B cell (primary cell): Measurements from ENCODE around the gene HOXA3. TPM values are rescaled to one million over a fixed set of nuclear protein-coding genes. Genes with fewer than 3 reads are reported as not detected.

Experiments used
- ATAC-seq: fragments of 200-7000 bp; cut with Tn5 transposase; one replicate; pipeline ENCODE4 v1.10.0; 2021; ENCODE audit warnings: low read depth, mild to moderate bottlenecking, moderate number of reproducible peaks, moderate library complexity
- CTCF ChIA-PET: fragments of 350-600 bp; sonication (Branson Sonifier 250); formaldehyde crosslinking; loops from one replicate; lab custom pipeline; 2021; ENCODE audit warnings: antibody characterized with exemption, inconsistent platforms; lab: Charles Lee
- POLR2A ChIA-PET: fragments of 350-600 bp; sonication (Branson Sonifier 250); formaldehyde crosslinking; loops from one replicate; lab custom pipeline; 2021; ENCODE audit warnings: antibody characterized with exemption; lab: Charles Lee
- DNase-seq: peaks from one replicate; pipeline ENCODE4 v3.0.0; 2013
- H2AFZ ChIP-seq: 2 replicates; pipeline ENCODE4 v1.6.1; 2012; ENCODE audit warnings: mild to moderate bottlenecking, low read depth, low read length; ENCODE audit not compliant: insufficient read depth, poor library complexity, severe bottlenecking
- H3K27ac ChIP-seq, 2 donors: 1 replicate in 1 of 2; 2 replicates in 1 of 2; pipeline ENCODE4 v1.5.1; 2012 to 2013; ENCODE audit warnings: low read length in 2 of 2, mild to moderate bottlenecking in 2 of 2, moderate library complexity in 1 of 2
- H3K27me3 ChIP-seq, 4 experiments: fragments of 200-600 bp in 1 of 4; sonication (generic) in 1 of 4; replicated peaks in 1 of 4; 1 replicate in 2 of 4; 2 replicates in 2 of 4; pipeline versions ENCODE4 v1.6.1 to v1.7.0; 2013 to 2016; ENCODE audit warnings: low read length in 3 of 4, mild to moderate bottlenecking in 2 of 4, mixed read lengths in 1 of 4, moderate library complexity in 1 of 4; ENCODE audit not compliant: insufficient read depth in 4 of 4, control insufficient read depth in 3 of 4; ENCODE audit errors: control extremely low read depth in 1 of 4
- H3K36me3 ChIP-seq, 2 experiments: replicated peaks in 1 of 2; 1 replicate in 1 of 2; 2 replicates in 1 of 2; pipeline versions ENCODE4 v1.6.1 to v1.7.1; 2013; ENCODE audit warnings: low read length in 1 of 2; ENCODE audit not compliant: insufficient read depth in 2 of 2, control insufficient read depth in 1 of 2; ENCODE audit errors: control extremely low read depth in 1 of 2, extremely low read depth in 1 of 2
- H3K4me1 ChIP-seq, 2 donors: fragments of 200-600 bp in 1 of 2; sonication (generic) in 1 of 2; 1 replicate in 1 of 2; 2 replicates in 1 of 2; pipeline versions ENCODE4 v1.5.1 to v1.6.1; 2013 to 2017; ENCODE audit warnings: low read length in 2 of 2; ENCODE audit not compliant: control insufficient read depth in 2 of 2, insufficient read depth in 2 of 2
- H3K4me2 ChIP-seq: replicated peaks from 2 replicates; pipeline ENCODE3; 2012; ENCODE audit warnings: mild to moderate bottlenecking, low read depth, low read length; ENCODE audit not compliant: poor library complexity, severe bottlenecking
- H3K4me3 ChIP-seq, 5 experiments: fragments of 200-600 bp in 1 of 5; sonication (generic) in 1 of 5; 1 replicate in 3 of 5; 2 replicates in 2 of 5; pipeline versions ENCODE4 v1.5.1 to v1.7.0; 2011 to 2016; ENCODE audit warnings: low read length in 4 of 5, mild to moderate bottlenecking in 4 of 5, low read depth in 2 of 5, control low read depth in 1 of 5, moderate library complexity in 1 of 5; ENCODE audit not compliant: insufficient read depth in 1 of 5; ENCODE audit errors: control extremely low read depth in 1 of 5, extremely low read depth in 1 of 5
- H3K79me2 ChIP-seq: fragments of 200-600 bp; sonication (generic); one replicate; pipeline ENCODE4 v1.6.0; 2016; ENCODE audit warnings: low read length; ENCODE audit not compliant: control insufficient read depth, insufficient read depth
- H3K9ac ChIP-seq: fragments of 200-600 bp; sonication (generic); 2 replicates; pipeline ENCODE4 v1.6.1; 2017; ENCODE audit warnings: mild to moderate bottlenecking, low read length, moderate library complexity
- H3K9me3 ChIP-seq, 3 donors: one replicate each; pipeline versions ENCODE4 v1.6.1 to v1.7.1; 2013; ENCODE audit warnings: low read length in 2 of 3; ENCODE audit not compliant: control insufficient read depth in 2 of 3, insufficient read depth in 1 of 3; ENCODE audit errors: control extremely low read depth in 1 of 3
- H4K20me1 ChIP-seq: 2 replicates; pipeline ENCODE4 v1.6.0; 2012; ENCODE audit warnings: mild to moderate bottlenecking, low read length; ENCODE audit not compliant: insufficient read depth, control insufficient read depth, poor library complexity, severe bottlenecking
- H3K27ac Mint-ChIP-seq: one replicate; pipeline ENCODE4 v1.8.0; 2021; ENCODE audit warnings: mixed read lengths
- H3K27me3 Mint-ChIP-seq: one replicate; pipeline ENCODE4 v1.8.0; 2021; ENCODE audit warnings: mixed read lengths
- H3K4me1 Mint-ChIP-seq: one replicate; pipeline ENCODE4 v1.8.0; 2021; ENCODE audit warnings: mixed read lengths
- H3K4me3 Mint-ChIP-seq: one replicate; pipeline ENCODE4 v1.8.0; 2021; ENCODE audit warnings: mixed read lengths
- H3K9me3 Mint-ChIP-seq: one replicate; pipeline ENCODE4 v1.8.0; 2022; ENCODE audit warnings: mixed read lengths; ENCODE audit not compliant: insufficient read depth
- CTCF ChIP-seq: fragments of 200-600 bp; IDR thresholded peaks from one replicate; pipeline ENCODE4 v1.8.0; 2022; ENCODE audit warnings: antibody characterized with exemption, mild to moderate bottlenecking
- EZH2 ChIP-seq: IDR thresholded peaks from 2 replicates; pipeline ENCODE4 v1.6.1; 2012; ENCODE audit warnings: borderline replicate concordance, low read depth, mild to moderate bottlenecking, moderate library complexity, low read length; ENCODE audit not compliant: insufficient read depth, poor library complexity, severe bottlenecking
- WGBS: methylation state at CpG from one replicate; pipeline ENCODE4 v1.1.5; 2013; ENCODE audit warnings: missing lambda C conversion rate; ENCODE audit not compliant: insufficient coverage; 5-methylcytosine and 5-hydroxymethylcytosine counted together
- intact Hi-C: fragments of 100-400 bp; cut with micrococcal nuclease; formaldehyde crosslinking; loops from one replicate; pipeline ENCODE4 v1.10.0; 2022
- polyA plus RNA-seq: library from polyadenylated mRNA; depleted of rRNA; stranded (reverse); fragments of >200 nt; gene quantifications from 2 replicates; pipeline ENCODE4 v1.2.3, GENCODE V29; 2012
- total RNA-seq, 2 donors: library from RNA; stranded (reverse); fragments of 120-200 nt in 1 of 2; gene quantifications; 1 replicate in 1 of 2; 2 replicates in 1 of 2; pipeline versions ENCODE4 v1.2.3 to v1.2.4, GENCODE V29; 2013 to 2022

The HOXA3 gene
- total and polyA plus RNA-seq, 2 donors (not counting 1 experiment from before 2014, with no cell fraction given): 0.07 TPM; not detected in 1

GRCh38 chr7:27113991-27114769 lies 38.2 kb downstream of the HOXA3 start:
- H3K4me1 ChIP-seq: no peaks in the 10 kb centered on the region
- peaks cover 0 to 5% (median 0%) of the 10 kb centered on the region in 3 donors for H3K9me3 ChIP-seq
- H3K4me1 Mint-ChIP-seq: no peaks in the 10 kb centered on the region
- H2AFZ ChIP-seq: no peak overlapping the region
- no peaks in the 10 kb centered on the region for H4K20me1 ChIP-seq
- no peak overlapping the region for H3K27ac Mint-ChIP-seq
- intact Hi-C loops: no loop called here
- H3K4me2 ChIP-seq: no peak overlapping the region
- no peaks in the 10 kb centered on the region for H3K9me3 Mint-ChIP-seq
- peaks cover 0 to 7% (median 0%) of the 10 kb centered on the region in 4 experiments for H3K27me3 ChIP-seq
- no peaks in the 10 kb centered on the region for H3K36me3 ChIP-seq
- TF ChIP-seq CTCF: no peak
- TF ChIP-seq EZH2: no peak
- no peak for ATAC-seq
- no peak overlapping the region for H3K9ac ChIP-seq
- WGBS: 93% methylated on average over 3 of the region's 26 CpGs
- CTCF ChIA-PET: no interaction called here
- no peak overlapping the region for H3K4me3 ChIP-seq
- POLR2A ChIA-PET: interaction anchor here (0.6 kb wide), 1 partner anchor 78 kb away, joined by 4 read pairs; no protein-coding TSS in a partner anchor
- H3K27ac ChIP-seq: no peak overlapping the region
- no peak overlapping the region for H3K4me3 Mint-ChIP-seq
- peaks cover 15% of the 10 kb centered on the region for H3K27me3 Mint-ChIP-seq
- no peaks in the 10 kb centered on the region for H3K79me2 ChIP-seq
- no peak for DNase-seq
